Measurements from ENCODE around the gene KCNQ1.

Gene KCNQ1

DNA sequence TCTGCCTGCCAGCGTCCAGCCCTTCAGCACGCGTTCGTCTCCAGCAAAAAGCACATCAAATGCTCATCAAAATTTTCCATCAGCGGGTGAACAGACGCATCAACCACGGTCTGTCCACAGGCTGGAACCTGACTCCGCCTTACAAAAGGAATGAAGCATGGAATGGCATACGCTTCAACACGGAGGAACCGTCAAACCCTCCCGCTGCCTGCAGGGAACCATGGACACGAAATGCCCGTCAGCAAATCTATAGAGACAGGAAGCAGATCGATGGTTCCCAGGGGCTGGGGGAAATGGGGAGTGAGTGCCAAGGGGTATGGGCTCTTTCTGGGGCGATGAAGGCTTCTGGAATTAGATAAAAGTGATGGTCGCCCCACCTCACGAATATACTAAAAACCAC lies 28.0 kb upstream of the KCNQ1 start:
- DNase-seq (ENCODE audit: extremely low read depth, insufficient read length), result no peak
- no peaks in the 10 kb centered on the region for H3K36me3 ChIP-seq (ENCODE audit: control insufficient read depth, insufficient read depth, low read length)
- TF ChIP-seq, protein P1, sequence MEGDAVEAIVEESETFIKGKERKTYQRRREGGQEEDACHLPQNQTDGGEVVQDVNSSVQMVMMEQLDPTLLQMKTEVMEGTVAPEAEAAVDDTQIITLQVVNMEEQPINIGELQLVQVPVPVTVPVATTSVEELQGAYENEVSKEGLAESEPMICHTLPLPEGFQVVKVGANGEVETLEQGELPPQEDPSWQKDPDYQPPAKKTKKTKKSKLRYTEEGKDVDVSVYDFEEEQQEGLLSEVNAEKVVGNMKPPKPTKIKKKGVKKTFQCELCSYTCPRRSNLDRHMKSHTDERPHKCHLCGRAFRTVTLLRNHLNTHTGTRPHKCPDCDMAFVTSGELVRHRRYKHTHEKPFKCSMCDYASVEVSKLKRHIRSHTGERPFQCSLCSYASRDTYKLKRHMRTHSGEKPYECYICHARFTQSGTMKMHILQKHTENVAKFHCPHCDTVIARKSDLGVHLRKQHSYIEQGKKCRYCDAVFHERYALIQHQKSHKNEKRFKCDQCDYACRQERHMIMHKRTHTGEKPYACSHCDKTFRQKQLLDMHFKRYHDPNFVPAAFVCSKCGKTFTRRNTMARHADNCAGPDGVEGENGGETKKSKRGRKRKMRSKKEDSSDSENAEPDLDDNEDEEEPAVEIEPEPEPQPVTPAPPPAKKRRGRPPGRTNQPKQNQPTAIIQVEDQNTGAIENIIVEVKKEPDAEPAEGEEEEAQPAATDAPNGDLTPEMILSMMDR (IDR thresholded peaks at IDR 0.05; ENCODE audit: insufficient read depth, low read length, poor library complexity, severe bottlenecking), result no peak
- H3K4me3 ChIP-seq (replicated peaks; ENCODE audit: low read depth, low read length), result no peak overlapping the region
- H3K27me3 ChIP-seq (replicated peaks; ENCODE audit: control insufficient read depth, insufficient read depth, low read length), result no peaks in the 10 kb centered on the region; the same call in 1 of the 2 replicates

DNA sequence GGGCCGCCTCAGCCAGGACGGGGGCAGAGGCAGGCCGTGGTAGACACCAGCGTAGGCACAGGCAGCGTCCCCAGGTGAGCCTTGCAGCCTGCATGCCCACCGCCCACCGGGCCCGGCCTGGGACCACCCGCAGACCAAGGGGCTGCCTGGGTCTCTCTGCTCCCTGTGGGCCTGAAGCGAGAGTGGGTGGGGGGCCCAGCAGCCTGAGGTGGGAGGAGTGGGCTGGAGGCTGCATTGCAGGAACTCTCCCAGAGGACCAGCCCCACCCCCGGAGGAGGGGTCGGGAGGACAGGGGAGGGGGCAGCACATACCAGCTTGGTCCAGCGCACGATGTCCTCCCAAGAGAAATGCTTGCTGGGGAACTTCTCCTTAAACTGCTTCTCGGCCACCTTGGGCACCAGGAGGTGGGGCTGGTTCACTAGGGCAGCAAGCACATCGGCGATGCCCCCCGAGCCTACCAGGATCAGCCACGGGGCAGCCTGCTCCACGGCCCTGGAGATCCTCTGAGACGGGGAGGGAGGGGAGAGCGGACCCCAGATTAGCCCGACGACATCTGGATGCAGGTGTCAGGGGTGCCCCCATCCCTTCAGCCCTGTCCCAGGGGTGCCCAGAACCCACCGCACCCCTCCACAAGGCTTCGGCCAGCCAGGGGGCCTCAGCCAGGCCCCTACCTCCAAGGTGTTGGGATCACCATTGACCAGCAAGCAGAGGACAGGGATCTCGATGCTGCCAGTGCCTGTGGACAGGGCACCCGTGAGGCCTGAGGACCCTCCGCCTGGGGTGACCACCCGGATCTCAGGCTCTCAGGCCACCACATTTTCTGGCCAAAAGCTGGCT lies 26.7 kb upstream of the KCNQ1 start:
- TF ChIP-seq, protein P1 (IDR thresholded peaks at IDR 0.05; ENCODE audit: insufficient read depth, low read length, poor library complexity, severe bottlenecking), result no peak
- Histone ChIP-seq H3K4me3 (replicated peaks; ENCODE audit: low read depth, low read length) (no peak overlapping the region), H3K27me3 (replicated peaks; ENCODE audit: control insufficient read depth, insufficient read depth, low read length) (no peaks in the 10 kb centered on the region; the same call in 1 of the 2 replicates), H3K36me3 (ENCODE audit: control insufficient read depth, insufficient read depth, low read length) (no peaks in the 10 kb centered on the region)
- no peak for DNase-seq (ENCODE audit: extremely low read depth, insufficient read length)

- no peak overlapping the region for H3K4me3 ChIP-seq (replicated peaks; ENCODE audit: low read depth, low read length)
- no peaks in the 10 kb centered on the region; the same call in 1 of the 2 replicates for H3K27me3 ChIP-seq (replicated peaks; ENCODE audit: control insufficient read depth, insufficient read depth, low read length)
- H3K36me3 ChIP-seq (ENCODE audit: control insufficient read depth, insufficient read depth, low read length), result no peaks in the 10 kb centered on the region
- no peak for DNase-seq (ENCODE audit: extremely low read depth, insufficient read length)
- TF ChIP-seq, protein P1 (IDR thresholded peaks at IDR 0.05; ENCODE audit: insufficient read depth, low read length, poor library complexity, severe bottlenecking), result no peak
These were observed 26.0 kb upstream of the KCNQ1 start for GRCh38 chr11:2418693-2419360.

GRCh38 chr11:2419638-2420501 lies 24.9 kb upstream of the KCNQ1 start:
- peak; percentile 73 for DNase-seq (ENCODE audit: extremely low read depth, insufficient read length)
- Histone ChIP-seq H3K4me3 (replicated peaks; ENCODE audit: low read depth, low read length) (no peak overlapping the region), H3K27me3 (replicated peaks; ENCODE audit: control insufficient read depth, insufficient read depth, low read length) (no peaks in the 10 kb centered on the region; the same call in 1 of the 2 replicates), H3K36me3 (ENCODE audit: control insufficient read depth, insufficient read depth, low read length) (no peaks in the 10 kb centered on the region)
- TF ChIP-seq, protein P1 (IDR thresholded peaks at IDR 0.05; ENCODE audit: insufficient read depth, low read length, poor library complexity, severe bottlenecking), result peak; percentile 82

- Histone ChIP-seq H3K36me3 (ENCODE audit: control insufficient read depth, insufficient read depth, low read length) (no peaks in the 10 kb centered on the region), H3K4me3 (replicated peaks; ENCODE audit: low read depth, low read length) (no peak overlapping the region), H3K27me3 (replicated peaks; ENCODE audit: control insufficient read depth, insufficient read depth, low read length) (no peaks in the 10 kb centered on the region; the same call in 1 of the 2 replicates)
- DNase-seq (ENCODE audit: extremely low read depth, insufficient read length), result peak; percentile 63
- TF ChIP-seq, protein P1 (IDR thresholded peaks at IDR 0.05; ENCODE audit: insufficient read depth, low read length, poor library complexity, severe bottlenecking), result peak; percentile 90
These were observed 24.1 kb upstream of the KCNQ1 start for GRCh38 chr11:2420502-2421225.

Data from GM06990 (cell line).